ENCODE results near the gene ALDH1A1. TPM values are rescaled to one million over a fixed set of nuclear protein-coding genes. Genes with fewer than 3 reads are reported as not detected.
A peak's percentile ranks its signal among the peaks of the same experiment; 100 is the strongest.

Gene ALDH1A1
- polyA plus RNA-seq, 3 donors = 28.6 to 117 (median 105) TPM

GRCh38 chr9:72951520-72952380, 1.1 kb downstream of the ALDH1A1 start:
- H3K4me1 ChIP-seq (ENCODE audit: control insufficient read depth in 1 of 2, insufficient read depth in 2 of 2, low read length in 2 of 2) = peaks cover 69 to 80% of the 10 kb centered on the region in 2 donors
- no peaks in the 10 kb centered on the region for H3K27me3 Mint-ChIP-seq (ENCODE audit: low read depth in 3 of 3)
- peak overlapping the region; percentile 65 to 93 for H3K4me3 Mint-ChIP-seq
- TF ChIP-seq CTCF (IDR thresholded peaks at IDR 0.05) = no peak
- no peaks in the 10 kb centered on the region for H3K36me3 ChIP-seq (replicated peaks in 1 of 2; ENCODE audit: control insufficient read depth in 1 of 2, insufficient read depth in 2 of 2, low read length in 2 of 2)
- peaks cover 4 to 5% of the 10 kb centered on the region in 2 donors for H3K36me3 Mint-ChIP-seq
- 0% methylated on average over 1 of the region's 5 CpGs for WGBS (ENCODE audit: insufficient coverage)
- peak; percentile 47 to 67 (median 65) for DNase-seq
- H3K79me2 ChIP-seq (ENCODE audit: insufficient read depth, low read length) = no peaks in the 10 kb centered on the region
- peak overlapping the region in 1 of 2 donors; percentile 78 for H3K27ac ChIP-seq (ENCODE audit: low read depth in 1 of 2, low read length in 2 of 2)
- H2AFZ ChIP-seq (ENCODE audit: insufficient read depth, low read depth, low read length, poor library complexity, severe bottlenecking) = peak overlapping the region; percentile 21
- no peaks in the 10 kb centered on the region for H3K27me3 ChIP-seq (ENCODE audit: control insufficient read depth in 2 of 2, insufficient read depth in 2 of 2, low read length in 2 of 2)
- peak overlapping the region; percentile 50 to 74 (median 73) for H3K4me3 ChIP-seq (replicated peaks in 1 of 3; ENCODE audit: low read depth in 2 of 3, low read length in 3 of 3)
- H3K9ac ChIP-seq (ENCODE audit: insufficient read depth, low read length, poor library complexity, severe bottlenecking) = peak overlapping the region; percentile 35
- H3K4me1 Mint-ChIP-seq = peaks cover 87% of the 10 kb centered on the region
- H3K27ac Mint-ChIP-seq = peak overlapping the region; percentile 81 to 95 (median 88)
- H3K9me3 ChIP-seq (replicated peaks in 1 of 2; ENCODE audit: control insufficient read depth in 1 of 2, insufficient read depth in 1 of 2, low read length in 2 of 2) = no peaks in the 10 kb centered on the region
- H4K20me1 ChIP-seq (ENCODE audit: insufficient read depth, low read length) = no peaks in the 10 kb centered on the region
- H3K9me3 Mint-ChIP-seq = peaks cover 6 to 13% (median 9%) of the 10 kb centered on the region in 7 donors
- intact Hi-C loops (cut with micrococcal nuclease) = loop anchor here in 1 of 2 donors (10.0 kb wide), 1 partner anchor 213 kb away; no protein-coding TSS in a partner anchor
- H3K4me2 ChIP-seq (replicated peaks; ENCODE audit: extremely low read depth, low read length, poor library complexity, severe bottlenecking) = peak overlapping the region; percentile 73

- WGBS (ENCODE audit: insufficient coverage) = no CpG with 5 or more reads among the region's 7 CpGs
- intact Hi-C loops (cut with micrococcal nuclease) = loop anchor here in 1 of 2 donors (10.0 kb wide), 1 partner anchor 214 kb away; no protein-coding TSS in a partner anchor
Observed at GRCh38 chr9:72950875-72951442, 1.9 kb downstream of the ALDH1A1 start.

More at GRCh38 chr9:72950875-72951442, 1.9 kb downstream of the ALDH1A1 start:
- Histone ChIP-seq H3K4me1 (ENCODE audit: control insufficient read depth in 1 of 2, insufficient read depth in 2 of 2, low read length in 2 of 2) (peaks cover 64 to 72% of the 10 kb centered on the region in 2 donors), H3K4me2 (replicated peaks; ENCODE audit: extremely low read depth, low read length, poor library complexity, severe bottlenecking) (peak overlapping the region; percentile 73), H3K27me3 (ENCODE audit: control insufficient read depth in 2 of 2, insufficient read depth in 2 of 2, low read length in 2 of 2) (no peaks in the 10 kb centered on the region), H3K36me3 (replicated peaks in 1 of 2; ENCODE audit: control insufficient read depth in 1 of 2, insufficient read depth in 2 of 2, low read length in 2 of 2) (no peaks in the 10 kb centered on the region), H3K9ac (ENCODE audit: insufficient read depth, low read length, poor library complexity, severe bottlenecking) (no peak overlapping the region), H3K27ac (ENCODE audit: low read depth in 1 of 2, low read length in 2 of 2) (no peak overlapping the region), H4K20me1 (ENCODE audit: insufficient read depth, low read length) (no peaks in the 10 kb centered on the region), H3K9me3 (replicated peaks in 1 of 2; ENCODE audit: control insufficient read depth in 1 of 2, insufficient read depth in 1 of 2, low read length in 2 of 2) (no peaks in the 10 kb centered on the region), H3K4me3 (replicated peaks in 1 of 3; ENCODE audit: low read depth in 2 of 3, low read length in 3 of 3) (peak overlapping the region; percentile 50 to 74 (median 73)), H3K79me2 (ENCODE audit: insufficient read depth, low read length) (no peaks in the 10 kb centered on the region), H2AFZ (ENCODE audit: insufficient read depth, low read depth, low read length, poor library complexity, severe bottlenecking) (no peak overlapping the region)
- H3K27me3 Mint-ChIP-seq (ENCODE audit: low read depth in 3 of 3) = no peaks in the 10 kb centered on the region
- peaks cover 82% of the 10 kb centered on the region for H3K4me1 Mint-ChIP-seq
- no peak for DNase-seq
- peaks cover 0 to 8% of the 10 kb centered on the region in 2 donors for H3K36me3 Mint-ChIP-seq
- TF ChIP-seq CTCF (IDR thresholded peaks at IDR 0.05) = no peak
- peaks cover 0 to 5% (median 4%) of the 10 kb centered on the region in 7 donors for H3K9me3 Mint-ChIP-seq
- peak overlapping the region; percentile 32 to 75 for H3K4me3 Mint-ChIP-seq
- H3K27ac Mint-ChIP-seq = no peak overlapping the region

All from CD14-positive monocyte (primary cell).